T-helper 2 cell (primary cell): Measurements from ENCODE around the gene ZNF23.

Experiments used
- DNase-seq, 5 experiments: peaks; one replicate each; pipeline versions ENCODE4 v3.0.0 to v3.0.0-alpha.2; 2012 to 2022

Gene ZNF23

GRCh38 chr16:71426069-71426879 is 35.8 kb downstream of the ZNF23 start:
- peak in 1 of 5 experiments; percentile 73 for DNase-seq

GRCh38 chr16:71425746-71426068 is 36.3 kb downstream of the ZNF23 start:
- DNase-seq, result no peak

- no peak for DNase-seq
These were observed 37.4 kb downstream of the ZNF23 start for GRCh38 chr16:71424626-71425025.

- no peak for DNase-seq
These were observed 38.2 kb downstream of the ZNF23 start for GRCh38 chr16:71423865-71424264.

GRCh38 chr16:71423016-71423415 is 39.0 kb downstream of the ZNF23 start:
- no peak for DNase-seq

- DNase-seq, result peak in 1 of 5 experiments; percentile 47
These were observed 40.1 kb downstream of the ZNF23 start for GRCh38 chr16:71421911-71422310.

GRCh38 chr16:71414038-71414437 is 48.0 kb downstream of the ZNF23 start:
- DNase-seq, result no peak

- no peak for DNase-seq
These were observed 48.7 kb downstream of the ZNF23 start for GRCh38 chr16:71413341-71413740.

- DNase-seq, result peak; percentile 18 to 66 (median 42)
These were observed 49.5 kb downstream of the ZNF23 start for GRCh38 chr16:71412270-71413160.

- DNase-seq, result no peak
These were observed 51.9 kb downstream of the ZNF23 start for GRCh38 chr16:71410146-71410545.

- DNase-seq, result no peak
These were observed 52.9 kb downstream of the ZNF23 start for GRCh38 chr16:71409011-71409775.

- no peak for DNase-seq
These were observed 53.5 kb downstream of the ZNF23 start for GRCh38 chr16:71408536-71408935.

GRCh38 chr16:71407731-71408130 is 54.3 kb downstream of the ZNF23 start:
- DNase-seq, result peak in 1 of 5 experiments; percentile 46

- DNase-seq, result peak in 1 of 5 experiments; percentile 69
These were observed 55.3 kb downstream of the ZNF23 start for GRCh38 chr16:71406724-71407123.

- no peak for DNase-seq
These were observed 55.7 kb downstream of the ZNF23 start for GRCh38 chr16:71406316-71406715.

GRCh38 chr16:71404364-71404763 is 57.7 kb downstream of the ZNF23 start:
- DNase-seq, result no peak

- DNase-seq, result no peak
These were observed 59.4 kb downstream of the ZNF23 start for GRCh38 chr16:71402674-71403073.

GRCh38 chr16:71402007-71402406 is 60.0 kb downstream of the ZNF23 start:
- no peak for DNase-seq

GRCh38 chr16:71399801-71400563 is 62.1 kb downstream of the ZNF23 start:
- DNase-seq, result no peak
